GM18909 (cell line): ENCODE data around the gene NSL1.
"Not testable (repeated sequence)": the region's sequence is repeated elsewhere in the genome, so short reads cannot be mapped to it uniquely, and the experiment has no call there.

ENCODE experiments used
- ATAC-seq: cut with Tn5 transposase; IDR thresholded peaks from one replicate; pipeline ENCODE4 v1.9.1; 2021; ENCODE audit warnings: mild to moderate bottlenecking; ENCODE audit not compliant: unreplicated experiment, poor library complexity

Gene NSL1

GRCh38 chr1:212752934-212753497 is 38.6 kb downstream of the NSL1 start:
- no peak for ATAC-seq

- ATAC-seq = no peak
These were observed 39.2 kb downstream of the NSL1 start for GRCh38 chr1:212752252-212752933.

- no peak for ATAC-seq
These were observed 41.6 kb downstream of the NSL1 start for GRCh38 chr1:212749821-212750535.

GRCh38 chr1:212746546-212746945 is 45.0 kb downstream of the NSL1 start:
- no peak for ATAC-seq

GRCh38 chr1:212745303-212745702 is 46.3 kb downstream of the NSL1 start:
- ATAC-seq = no peak

- no peak for ATAC-seq
These were observed 47.6 kb downstream of the NSL1 start for GRCh38 chr1:212743901-212744475.

- no peak for ATAC-seq
These were observed 53.2 kb downstream of the NSL1 start for GRCh38 chr1:212738330-212738729.

- no peak for ATAC-seq
These were observed 54.0 kb downstream of the NSL1 start for GRCh38 chr1:212737559-212737958.

GRCh38 chr1:212733109-212733508 is 58.5 kb downstream of the NSL1 start:
- no peak for ATAC-seq

- no peak for ATAC-seq
These were observed 59.9 kb downstream of the NSL1 start for GRCh38 chr1:212731630-212732029.

GRCh38 chr1:212728606-212729005 is 63.0 kb downstream of the NSL1 start:
- ATAC-seq = no peak

GRCh38 chr1:212727386-212728181 is 64.0 kb downstream of the NSL1 start:
- ATAC-seq = no peak

GRCh38 chr1:212724679-212725078 is 66.9 kb downstream of the NSL1 start:
- ATAC-seq = not testable (repeated sequence)

- no peak for ATAC-seq
These were observed 69.2 kb downstream of the NSL1 start for GRCh38 chr1:212722270-212722957.

- no peak for ATAC-seq
These were observed 70.0 kb downstream of the NSL1 start for GRCh38 chr1:212721388-212722247.

GRCh38 chr1:212719633-212720032 is 71.9 kb downstream of the NSL1 start:
- no peak for ATAC-seq

GRCh38 chr1:212718499-212718898 is 73.1 kb downstream of the NSL1 start:
- no peak for ATAC-seq

- no peak for ATAC-seq
These were observed 75.4 kb downstream of the NSL1 start for GRCh38 chr1:212716161-212716560.
